Fibroblast of the conjunctiva (primary cell): ENCODE data around the gene ZNF454.

Source experiments
- DNase-seq: peaks from one replicate; pipeline ENCODE4 v3.0.0-alpha.2; 2010; ENCODE audit warnings: low read depth

Gene ZNF454

DNA sequence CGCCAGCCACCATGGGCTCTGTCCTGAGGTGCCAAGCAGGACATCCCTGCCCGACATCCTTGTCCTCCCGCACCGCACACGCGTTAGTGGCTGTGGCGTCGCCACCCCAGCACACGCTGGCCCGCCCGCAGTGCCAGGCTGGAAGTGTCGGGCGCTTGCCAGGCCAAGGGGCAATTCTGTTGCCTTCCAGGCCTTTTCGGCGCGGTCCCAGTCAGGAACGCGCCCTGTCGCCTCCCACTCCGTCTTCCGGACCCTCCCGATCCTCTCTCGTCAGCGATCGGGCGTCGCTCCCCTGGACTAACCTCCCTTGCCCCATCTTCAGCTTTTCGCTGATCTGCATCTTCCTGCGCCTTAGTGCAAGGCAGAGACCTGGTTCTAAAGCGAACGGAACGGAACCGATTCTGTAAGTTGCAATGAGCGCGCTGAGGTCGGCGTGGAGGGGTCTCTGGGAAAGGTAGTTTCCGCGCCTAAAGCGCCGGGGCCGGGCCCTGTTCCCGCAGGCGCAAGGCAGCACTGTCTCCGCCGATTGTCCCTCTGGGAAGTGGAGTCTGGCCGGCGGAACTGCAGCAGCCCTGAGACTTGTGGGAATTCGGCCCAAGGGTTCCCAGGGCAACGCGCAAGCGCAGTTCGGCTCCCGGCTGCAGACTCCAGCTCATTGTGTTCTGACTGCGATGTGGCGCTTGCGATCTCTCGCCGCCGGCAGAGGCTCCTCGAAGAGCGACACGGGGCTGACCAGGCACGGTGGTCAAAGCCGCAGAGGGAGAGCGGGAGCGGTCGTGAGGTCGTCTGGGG, at the start of gene ZNF454:
ZNF454 (plus strand) TSS at position 630 of the 792 bp plus-strand sequence. CDS start 1,594 bp downstream, outside the sequence.
- peak; percentile 94 for DNase-seq

DNA sequence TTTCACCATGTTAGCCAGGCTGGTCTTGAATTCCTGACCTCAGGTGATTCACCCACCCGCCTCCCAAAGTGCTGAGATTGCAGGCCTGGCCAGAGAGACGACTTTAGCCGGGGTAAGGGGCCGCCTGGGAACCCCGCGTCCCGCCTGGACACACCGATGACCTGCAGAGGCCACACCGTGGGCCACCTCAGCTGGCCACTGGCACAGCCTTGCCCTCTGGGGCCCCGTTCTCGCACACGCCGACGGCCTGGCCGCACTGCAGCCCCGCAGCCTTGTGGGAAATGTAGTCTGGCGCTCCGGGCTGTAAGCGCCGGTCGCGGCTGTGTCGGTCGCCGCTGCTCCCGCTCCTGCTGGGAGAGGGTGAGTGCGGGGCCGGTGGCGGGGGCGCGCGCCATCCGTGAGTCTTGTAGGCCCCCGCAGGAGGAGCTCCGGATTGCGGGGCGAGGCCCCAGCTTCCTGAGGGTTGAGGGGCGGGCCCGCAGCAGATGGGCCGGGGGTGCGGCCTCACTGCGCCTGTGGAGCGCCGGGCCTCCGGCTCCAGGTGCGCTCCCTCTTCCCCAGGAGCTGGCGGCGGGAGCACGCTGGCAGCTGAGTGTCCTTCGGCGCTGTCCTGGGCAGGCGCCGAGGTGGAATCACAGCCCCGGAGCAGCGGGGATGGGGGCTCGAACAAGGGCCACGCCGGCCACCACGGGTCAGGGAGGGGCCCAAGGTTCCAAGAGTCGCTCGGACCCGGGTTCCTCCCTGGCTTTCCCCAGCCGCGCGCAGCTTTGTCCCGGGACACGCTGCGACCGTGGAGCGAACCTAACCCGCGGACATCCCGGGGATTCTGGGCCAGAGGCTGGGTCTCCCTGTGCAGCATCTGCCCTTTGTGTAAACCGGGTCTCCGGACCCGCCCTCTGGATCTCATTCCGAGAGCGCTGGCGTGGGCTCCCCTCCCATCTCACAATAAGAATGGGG, 45.1 kb upstream of the ZNF454 start, which contains the start of gene ZFP2:
ZFP2 (plus strand) TSS at position 299 of the 957 bp plus-strand sequence. CDS start 35,401 bp downstream, outside the sequence.
- DNase-seq: peak; percentile 5

DNA sequence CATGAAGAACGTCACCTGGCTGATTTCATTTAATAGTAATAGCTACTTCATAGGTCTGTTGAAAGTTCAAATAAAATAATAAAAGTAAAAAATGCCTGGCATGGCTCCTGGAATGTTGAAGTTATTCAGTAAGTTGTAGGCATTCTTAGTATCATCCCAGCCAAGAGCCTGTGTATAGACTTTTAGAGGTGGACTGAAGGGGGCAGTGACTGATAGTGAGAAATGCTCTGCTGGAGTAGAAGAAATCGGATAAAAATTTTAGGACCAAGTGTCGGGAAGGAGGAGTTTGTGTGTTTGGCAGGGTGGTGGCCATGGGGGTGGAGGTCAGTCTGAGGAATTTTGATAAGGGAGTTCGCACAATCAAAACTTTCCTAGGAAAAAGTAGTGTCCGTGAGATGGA, 41.7 kb upstream of the ZNF454 start:
- no peak for DNase-seq

DNA sequence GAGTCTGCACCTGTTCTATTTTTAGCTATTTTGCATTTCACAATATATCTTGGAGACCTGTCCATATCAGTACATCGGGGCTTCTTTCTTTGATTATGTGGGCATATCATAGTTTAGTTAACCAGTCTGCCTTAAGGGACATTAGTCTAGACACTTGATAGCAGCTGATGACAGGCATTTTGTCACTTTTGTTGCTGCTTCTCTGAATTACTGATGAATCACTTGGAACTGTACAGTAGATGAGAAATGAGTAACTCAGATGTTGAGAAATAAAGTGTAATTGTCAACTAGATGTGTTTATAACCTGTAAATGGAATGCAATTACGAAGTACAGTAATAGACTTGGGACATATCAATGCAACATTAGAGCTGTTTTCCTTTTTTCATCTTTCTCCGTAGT, 38.1 kb upstream of the ZNF454 start:
- no peak for DNase-seq

DNA sequence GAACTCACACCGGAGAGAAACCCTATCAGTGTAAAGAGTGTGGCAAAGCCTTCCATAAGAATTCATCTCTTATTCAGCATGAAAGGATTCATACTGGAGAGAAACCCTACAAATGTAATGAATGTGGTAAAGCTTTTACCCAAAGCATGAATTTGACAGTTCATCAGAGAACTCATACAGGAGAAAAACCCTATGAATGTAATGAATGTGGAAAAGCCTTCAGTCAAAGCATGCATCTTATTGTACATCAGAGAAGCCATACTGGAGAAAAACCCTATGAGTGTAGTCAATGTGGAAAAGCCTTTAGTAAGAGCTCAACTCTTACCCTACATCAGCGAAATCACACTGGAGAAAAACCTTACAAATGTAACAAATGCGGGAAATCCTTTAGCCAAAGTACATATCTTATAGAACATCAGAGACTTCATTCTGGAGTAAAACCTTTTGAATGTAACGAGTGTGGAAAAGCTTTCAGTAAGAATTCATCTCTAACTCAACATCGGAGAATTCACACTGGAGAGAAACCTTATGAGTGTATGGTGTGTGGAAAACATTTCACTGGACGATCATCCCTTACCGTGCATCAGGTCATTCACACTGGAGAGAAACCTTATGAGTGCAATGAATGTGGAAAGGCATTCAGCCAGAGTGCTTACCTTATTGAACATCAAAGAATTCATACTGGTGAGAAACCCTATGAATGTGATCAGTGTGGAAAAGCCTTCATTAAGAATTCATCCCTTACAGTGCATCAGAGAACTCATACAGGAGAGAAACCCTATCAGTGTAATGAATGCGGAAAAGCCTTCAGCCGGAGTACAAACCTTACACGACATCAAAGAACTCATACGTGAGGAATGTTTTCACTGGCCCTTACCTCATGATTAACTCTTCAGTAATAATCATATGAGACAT, 8.9 kb upstream of the ZNF454 start:
- no peak for DNase-seq

DNA sequence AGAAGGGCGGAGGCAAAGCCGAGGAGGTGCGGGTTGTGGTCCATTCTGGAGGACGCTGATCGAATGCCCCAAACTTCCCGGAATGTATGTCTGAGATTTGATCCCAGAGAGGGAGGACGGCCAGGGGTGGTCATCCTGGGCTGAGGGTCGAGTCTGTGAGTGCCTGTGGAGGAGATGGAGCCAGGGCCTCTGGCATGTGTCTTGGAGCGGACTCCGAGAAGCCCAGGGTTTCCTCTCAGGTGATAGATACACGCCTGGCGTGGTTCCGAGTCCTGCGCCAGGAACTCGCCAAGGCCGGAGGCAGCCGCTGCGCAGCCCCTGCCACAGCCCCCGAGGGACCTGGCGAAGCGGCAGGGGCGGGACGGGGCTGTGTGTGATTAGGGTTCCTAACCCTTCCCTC, 363 bp downstream of the ZNF454 start:
- DNase-seq: no peak

DNA sequence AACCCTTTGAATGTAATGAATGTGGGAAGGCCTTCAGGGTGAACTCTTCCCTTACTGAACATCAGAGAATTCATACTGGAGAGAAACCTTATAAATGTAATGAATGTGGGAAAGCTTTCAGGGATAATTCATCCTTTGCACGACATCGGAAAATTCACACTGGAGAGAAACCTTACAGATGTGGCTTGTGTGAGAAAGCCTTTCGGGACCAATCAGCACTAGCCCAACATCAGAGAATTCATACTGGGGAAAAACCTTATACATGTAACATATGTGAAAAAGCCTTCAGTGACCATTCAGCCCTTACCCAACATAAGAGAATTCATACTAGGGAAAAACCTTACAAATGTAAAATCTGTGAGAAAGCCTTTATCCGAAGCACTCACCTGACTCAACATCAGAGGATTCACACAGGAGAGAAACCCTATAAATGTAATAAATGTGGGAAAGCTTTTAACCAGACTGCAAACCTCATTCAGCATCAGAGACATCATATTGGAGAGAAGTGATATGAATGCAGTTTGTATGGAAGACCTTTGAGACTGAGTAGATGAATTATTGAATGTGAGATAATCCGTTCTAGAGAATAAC, 24.6 kb downstream of the ZNF454 start:
- DNase-seq: no peak

DNA sequence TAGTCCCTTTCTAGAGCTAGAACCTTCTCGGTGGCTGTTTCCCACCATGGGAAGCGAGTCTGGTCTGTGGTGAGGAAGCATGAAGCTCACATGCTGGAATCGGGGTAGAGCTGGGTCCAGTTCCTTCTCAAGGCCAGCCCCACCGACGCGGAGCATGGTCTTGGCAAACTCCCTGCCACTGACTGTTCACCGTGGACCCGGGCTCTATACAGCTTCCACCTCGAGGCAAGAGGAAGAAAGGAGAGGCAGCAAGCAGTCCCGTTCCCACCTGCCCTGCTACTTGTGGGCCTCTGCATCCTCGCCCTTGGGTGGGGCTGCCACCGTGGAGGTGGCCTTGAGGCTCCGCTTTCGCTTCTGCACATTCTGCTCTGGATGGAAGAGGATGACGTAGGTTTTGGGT, 40.4 kb downstream of the ZNF454 start:
- DNase-seq: no peak

DNA sequence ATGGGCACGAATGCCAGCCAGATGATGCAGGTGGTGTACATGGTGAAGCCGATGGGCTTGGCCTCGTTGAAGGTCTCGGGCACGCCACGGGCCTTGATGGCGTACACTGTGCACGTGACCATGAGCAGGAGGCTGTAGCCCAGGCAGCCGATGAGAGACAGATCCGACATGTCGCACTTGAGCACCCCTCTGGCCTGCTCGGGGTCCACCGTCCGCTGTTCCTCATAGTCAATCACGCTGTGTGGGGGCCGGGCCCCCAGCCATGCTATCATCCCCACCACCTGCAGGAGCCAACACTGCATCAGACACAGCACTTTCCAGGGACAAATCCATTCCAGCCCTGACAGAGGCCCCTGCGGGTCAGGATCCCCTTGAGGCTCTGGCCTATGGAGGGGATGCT, 41.9 kb downstream of the ZNF454 start:
- DNase-seq: no peak

DNA sequence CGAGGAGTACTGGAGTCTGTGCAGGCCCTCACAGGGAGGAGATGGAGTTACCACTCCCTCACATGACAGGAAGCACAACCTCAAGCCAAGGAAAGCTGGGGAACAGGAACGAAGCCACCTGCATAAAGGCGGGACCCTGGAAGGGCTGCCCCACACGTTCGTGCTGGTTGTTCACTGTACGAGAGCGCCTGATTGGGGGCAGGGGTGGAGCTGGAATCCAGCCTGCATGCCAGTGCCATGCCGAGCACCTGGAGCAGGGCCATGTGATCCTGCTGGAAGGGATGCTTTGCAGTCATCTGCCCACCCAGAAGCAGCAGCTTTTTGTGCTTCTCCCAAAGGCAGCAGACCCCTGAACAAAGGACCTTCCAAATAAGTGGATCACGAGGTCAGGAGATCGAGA, 42.7 kb downstream of the ZNF454 start:
- no peak for DNase-seq

DNA sequence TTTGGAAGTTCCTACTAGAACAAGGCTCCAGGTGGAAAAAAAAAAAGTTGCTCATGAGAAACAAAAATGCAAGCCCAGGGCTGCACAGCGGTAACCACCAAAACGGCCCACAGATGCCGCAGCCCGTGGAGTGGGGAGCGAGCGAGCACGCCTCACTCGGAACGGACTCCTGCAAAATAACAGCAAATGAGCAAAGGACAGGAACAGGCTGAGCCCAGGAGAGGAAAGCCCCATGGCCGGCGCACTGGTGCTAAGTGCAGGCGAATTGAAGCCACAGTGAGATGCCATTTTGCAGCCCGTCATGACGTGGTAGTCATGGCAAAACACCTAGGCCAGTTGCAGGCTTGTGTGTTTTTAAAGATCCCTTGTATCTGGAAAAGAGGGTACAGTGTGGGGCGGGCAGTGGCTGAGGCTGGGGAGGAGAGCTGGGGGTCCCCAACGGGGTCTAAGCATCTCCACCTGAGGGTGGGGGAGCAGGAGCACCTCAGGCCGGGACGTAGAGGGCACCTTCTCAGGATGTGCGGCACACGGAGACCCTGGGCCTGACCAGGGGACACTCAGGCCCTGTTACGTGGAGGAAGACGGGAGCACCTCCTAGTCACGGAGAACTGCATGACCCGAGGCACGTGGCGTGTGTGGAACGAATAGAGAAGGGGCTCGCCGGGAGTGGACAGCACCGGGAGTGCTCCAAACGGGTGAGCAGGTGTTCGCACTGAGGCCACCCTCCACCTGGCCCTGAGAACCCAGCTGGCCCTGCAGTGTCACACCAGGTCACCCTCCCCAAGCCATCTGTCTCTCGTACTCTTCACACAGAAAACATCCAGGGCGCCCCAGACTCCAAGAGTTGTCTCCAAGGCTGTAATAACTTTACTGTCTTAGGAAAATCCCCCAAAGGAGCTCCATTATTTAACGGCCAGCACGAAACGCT, 43.4 kb downstream of the ZNF454 start:
- no peak for DNase-seq

DNA sequence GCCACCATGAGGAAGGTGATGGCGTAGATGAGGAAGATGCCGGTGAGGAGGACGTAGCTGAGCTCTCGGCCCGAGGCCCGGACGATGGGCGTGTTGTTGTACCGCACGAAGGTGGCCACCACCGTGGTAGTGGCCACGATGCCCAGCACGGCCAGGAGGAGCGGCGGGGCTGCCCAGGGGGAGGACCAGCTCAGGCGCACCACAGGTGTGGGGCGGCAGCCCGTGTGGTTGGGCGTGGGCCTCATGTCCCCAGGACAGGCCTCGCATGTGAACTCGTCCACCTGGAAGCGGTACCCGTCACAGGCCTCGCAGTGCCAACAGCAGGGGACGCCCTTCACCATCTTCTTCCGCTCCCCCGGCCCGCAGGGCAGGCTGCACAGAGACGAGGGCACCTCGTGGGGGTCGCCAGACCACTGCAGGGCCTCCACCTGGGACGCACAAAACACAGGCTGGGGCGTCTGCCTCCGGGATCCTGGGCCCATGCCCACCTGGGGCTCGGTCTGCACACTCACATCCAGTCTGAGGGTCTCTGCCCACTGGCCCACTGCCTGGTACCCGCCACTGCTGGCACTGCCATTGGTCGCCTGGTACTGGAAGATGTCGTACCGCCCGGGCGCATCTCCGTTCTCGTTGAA, 45.4 kb downstream of the ZNF454 start:
- no peak for DNase-seq

DNA sequence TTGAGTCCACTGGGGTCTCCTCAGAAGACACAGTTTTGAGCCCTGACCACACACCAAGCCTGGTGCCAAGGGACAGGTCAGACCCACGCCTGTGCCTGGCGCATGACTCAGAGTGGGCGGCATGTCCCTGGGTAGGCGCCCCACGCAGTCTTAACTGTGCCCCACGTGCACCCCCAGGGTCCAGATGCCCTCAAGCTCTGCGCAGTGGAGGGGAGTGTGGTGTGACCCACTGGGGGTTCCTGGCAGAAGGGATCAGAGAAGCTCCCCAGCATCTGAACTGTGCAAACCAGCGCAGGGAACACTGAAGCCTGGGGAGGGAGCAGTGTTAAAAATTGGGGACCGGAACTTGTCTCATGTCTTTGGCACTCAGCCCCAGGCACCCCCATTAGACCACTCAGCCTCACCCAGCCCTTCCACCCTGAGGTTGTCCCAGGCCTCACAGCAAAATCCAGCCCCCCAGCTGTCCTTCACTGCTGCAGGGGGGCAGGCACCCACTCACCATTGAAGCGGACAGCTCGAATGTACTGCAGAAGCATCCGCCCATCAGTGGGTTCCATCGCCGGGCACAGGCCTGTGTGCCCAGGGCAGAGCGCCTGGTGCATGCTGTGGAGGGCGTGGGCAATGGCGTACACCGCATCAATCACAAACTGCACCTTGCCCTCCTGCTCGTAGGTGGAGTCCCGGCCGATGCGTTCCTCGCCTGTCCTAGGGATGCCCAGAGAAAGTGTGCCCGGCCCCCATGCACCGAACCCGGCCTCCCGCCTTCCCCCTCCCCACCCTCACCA, 47.6 kb downstream of the ZNF454 start:
- DNase-seq: no peak

DNA sequence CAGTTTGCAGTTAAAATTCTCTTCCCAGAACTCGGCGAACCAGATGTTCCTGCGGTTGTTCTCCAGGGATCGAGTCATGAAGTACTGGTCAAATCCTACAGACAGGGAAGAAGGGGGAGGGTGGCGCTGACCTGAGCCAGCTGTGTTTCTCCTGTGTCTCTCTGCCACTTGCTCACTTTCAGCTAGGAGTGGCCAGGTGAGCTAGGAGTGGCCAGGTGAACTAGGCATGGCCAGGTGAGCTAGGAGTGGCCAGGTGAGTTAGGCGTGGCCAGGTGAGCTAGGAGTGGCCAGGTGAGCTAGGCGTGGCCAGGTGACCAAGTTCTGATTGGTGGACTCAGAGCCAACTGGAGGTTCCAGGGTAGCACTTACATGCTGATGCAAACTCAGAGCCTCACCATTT, 48.3 kb downstream of the ZNF454 start:
- no peak for DNase-seq

DNA sequence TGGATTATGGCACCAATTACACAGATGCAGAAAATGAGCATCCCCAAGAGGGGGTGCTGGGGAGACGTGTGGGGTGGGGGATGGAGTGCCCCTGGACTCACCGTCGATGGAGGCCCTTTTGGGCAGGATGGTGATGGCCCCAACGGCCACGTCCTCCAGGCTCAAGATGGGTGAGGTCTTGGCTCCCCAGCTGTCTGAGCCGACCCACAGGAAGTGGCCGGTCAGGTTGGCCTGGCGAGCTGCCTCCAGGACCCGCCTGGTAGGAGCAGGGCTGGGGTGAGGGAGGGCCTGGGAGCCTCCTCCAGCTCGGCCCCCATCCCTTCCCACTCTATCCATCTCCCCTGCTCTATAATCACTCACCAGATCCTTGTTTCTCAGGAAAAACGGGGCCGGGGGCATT, 49.5 kb downstream of the ZNF454 start:
- DNase-seq: no peak

DNA sequence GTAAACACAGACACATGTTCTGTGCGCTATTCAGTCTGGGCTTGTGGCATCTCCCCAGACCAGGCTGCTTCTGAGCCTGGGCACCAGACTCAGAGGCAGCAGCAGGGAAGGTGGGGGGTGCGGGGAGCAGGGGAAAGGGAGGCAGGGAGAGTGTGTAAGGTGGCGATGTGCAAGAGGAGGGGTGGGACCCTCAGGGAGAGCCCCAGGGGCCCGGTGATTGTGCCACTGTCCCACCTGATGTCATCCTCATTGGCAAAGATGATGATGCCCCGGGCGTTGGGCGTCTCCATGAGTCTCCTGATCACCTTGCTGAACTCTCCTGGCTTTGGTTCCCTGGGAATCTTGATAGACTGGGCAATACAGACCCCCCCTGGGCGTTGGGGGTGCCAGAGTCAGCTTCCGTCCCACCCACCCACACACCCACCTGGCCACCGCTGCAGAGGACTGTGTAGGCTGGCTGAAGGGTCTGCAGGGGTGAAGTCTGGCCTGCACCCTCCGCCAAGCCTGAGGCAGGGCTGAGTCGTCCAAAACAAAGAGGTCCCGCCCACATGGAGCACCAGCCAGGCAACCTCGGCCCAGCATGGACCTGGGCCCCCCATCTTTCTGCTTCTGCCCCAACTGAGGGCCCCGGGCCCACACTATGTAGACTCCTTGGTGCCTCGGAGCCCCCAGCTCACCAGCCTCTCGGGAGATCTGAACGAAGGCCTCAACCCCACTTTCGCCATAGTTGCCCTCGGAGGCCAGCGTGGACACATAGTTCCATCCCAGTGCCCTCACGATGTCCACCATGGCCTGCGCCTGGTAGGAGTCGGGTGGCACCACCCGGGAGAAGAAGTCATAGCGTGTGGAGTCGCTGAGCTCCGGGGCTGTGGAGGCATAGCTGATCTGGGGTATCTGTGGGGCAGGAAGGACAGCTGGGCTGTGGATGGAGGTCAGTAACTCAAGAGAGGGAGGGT, 50.5 kb downstream of the ZNF454 start:
- DNase-seq: no peak

DNA sequence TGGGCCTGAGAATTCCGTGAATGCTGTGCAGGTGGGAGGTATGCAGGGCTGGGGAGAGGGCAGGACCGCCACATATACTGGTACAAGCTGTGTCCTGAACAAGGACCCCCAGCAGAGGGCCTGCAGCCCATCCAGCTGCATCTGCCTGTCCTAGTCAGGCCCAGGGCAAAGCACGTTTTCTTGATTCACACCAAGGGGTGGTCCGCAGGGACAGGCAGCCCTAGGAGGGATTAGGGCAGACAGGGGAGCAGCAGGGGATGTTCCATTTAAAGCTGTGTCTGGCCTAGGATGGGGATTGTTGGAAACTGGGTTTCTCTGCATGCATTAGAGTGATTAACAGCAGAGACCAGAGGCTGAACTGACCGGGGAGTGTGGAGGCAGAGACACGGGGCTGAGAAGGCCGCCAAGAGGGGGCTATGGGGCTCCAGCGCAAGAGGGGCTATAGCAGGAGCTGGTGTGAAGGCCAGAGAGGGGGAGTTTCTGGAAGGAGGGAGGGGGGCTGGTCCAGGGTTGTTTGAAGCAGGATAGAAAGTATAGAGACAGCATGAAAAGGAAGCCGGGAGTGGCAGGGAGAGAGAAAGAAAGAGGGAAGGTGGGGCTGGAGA, 51.4 kb downstream of the ZNF454 start:
- DNase-seq: no peak
